ENCODE data around the gene MED9.

GRCh38 chr17:17492571-17492970, 15.8 kb downstream of the MED9 start:
- TF ChIP-seq, protein P1, sequence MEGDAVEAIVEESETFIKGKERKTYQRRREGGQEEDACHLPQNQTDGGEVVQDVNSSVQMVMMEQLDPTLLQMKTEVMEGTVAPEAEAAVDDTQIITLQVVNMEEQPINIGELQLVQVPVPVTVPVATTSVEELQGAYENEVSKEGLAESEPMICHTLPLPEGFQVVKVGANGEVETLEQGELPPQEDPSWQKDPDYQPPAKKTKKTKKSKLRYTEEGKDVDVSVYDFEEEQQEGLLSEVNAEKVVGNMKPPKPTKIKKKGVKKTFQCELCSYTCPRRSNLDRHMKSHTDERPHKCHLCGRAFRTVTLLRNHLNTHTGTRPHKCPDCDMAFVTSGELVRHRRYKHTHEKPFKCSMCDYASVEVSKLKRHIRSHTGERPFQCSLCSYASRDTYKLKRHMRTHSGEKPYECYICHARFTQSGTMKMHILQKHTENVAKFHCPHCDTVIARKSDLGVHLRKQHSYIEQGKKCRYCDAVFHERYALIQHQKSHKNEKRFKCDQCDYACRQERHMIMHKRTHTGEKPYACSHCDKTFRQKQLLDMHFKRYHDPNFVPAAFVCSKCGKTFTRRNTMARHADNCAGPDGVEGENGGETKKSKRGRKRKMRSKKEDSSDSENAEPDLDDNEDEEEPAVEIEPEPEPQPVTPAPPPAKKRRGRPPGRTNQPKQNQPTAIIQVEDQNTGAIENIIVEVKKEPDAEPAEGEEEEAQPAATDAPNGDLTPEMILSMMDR (IDR thresholded peaks at IDR 0.05 in 2 of 3, conservative IDR thresholded peaks at IDR 0.05 in 1 of 3; ENCODE audit: control insufficient read depth in 2 of 3, extremely low read depth in 1 of 3, insufficient read depth in 1 of 3, low read depth in 3 of 3, low read length in 3 of 3): no peak
- no peak for TF ChIP-seq RFX5 (IDR thresholded peaks at IDR 0.05; ENCODE audit: low read depth, low read length)
- TF ChIP-seq EZH2 (IDR thresholded peaks at IDR 0.05; ENCODE audit: borderline replicate concordance, control insufficient read depth, low read depth, low read length): no peak
- TF ChIP-seq CREM (IDR thresholded peaks at IDR 0.05; ENCODE audit: low read depth): no peak
- no peak for TF ChIP-seq EP300 (IDR thresholded peaks at IDR 0.05; ENCODE audit: borderline replicate concordance in 1 of 2, control insufficient read depth in 1 of 2, low read depth in 2 of 2, low read length in 2 of 2)
- TF ChIP-seq ZSCAN29 (IDR thresholded peaks at IDR 0.05): no peak
- no peak for TF ChIP-seq ATF2 (IDR thresholded peaks at IDR 0.05; ENCODE audit: low read length)
- TF ChIP-seq ZBTB33 (IDR thresholded peaks at IDR 0.05): no peak
- TF ChIP-seq HDAC2 (IDR thresholded peaks at IDR 0.05): no peak
- TF ChIP-seq, protein P2, sequence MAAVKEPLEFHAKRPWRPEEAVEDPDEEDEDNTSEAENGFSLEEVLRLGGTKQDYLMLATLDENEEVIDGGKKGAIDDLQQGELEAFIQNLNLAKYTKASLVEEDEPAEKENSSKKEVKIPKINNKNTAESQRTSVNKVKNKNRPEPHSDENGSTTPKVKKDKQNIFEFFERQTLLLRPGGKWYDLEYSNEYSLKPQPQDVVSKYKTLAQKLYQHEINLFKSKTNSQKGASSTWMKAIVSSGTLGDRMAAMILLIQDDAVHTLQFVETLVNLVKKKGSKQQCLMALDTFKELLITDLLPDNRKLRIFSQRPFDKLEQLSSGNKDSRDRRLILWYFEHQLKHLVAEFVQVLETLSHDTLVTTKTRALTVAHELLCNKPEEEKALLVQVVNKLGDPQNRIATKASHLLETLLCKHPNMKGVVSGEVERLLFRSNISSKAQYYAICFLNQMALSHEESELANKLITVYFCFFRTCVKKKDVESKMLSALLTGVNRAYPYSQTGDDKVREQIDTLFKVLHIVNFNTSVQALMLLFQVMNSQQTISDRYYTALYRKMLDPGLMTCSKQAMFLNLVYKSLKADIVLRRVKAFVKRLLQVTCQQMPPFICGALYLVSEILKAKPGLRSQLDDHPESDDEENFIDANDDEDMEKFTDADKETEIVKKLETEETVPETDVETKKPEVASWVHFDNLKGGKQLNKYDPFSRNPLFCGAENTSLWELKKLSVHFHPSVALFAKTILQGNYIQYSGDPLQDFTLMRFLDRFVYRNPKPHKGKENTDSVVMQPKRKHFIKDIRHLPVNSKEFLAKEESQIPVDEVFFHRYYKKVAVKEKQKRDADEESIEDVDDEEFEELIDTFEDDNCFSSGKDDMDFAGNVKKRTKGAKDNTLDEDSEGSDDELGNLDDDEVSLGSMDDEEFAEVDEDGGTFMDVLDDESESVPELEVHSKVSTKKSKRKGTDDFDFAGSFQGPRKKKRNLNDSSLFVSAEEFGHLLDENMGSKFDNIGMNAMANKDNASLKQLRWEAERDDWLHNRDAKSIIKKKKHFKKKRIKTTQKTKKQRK (IDR thresholded peaks at IDR 0.05; ENCODE audit: low read depth, low read length): no peak
- TF ChIP-seq POLR2AphosphoS5 (IDR thresholded peaks at IDR 0.05; ENCODE audit: low read length): no peak
- TF ChIP-seq TAF1 (IDR thresholded peaks at IDR 0.05; ENCODE audit: borderline replicate concordance, low read depth, low read length): no peak
